K562 (cell line): Measurements from ENCODE around the gene RPAIN. TPM values are rescaled to one million over a fixed set of nuclear protein-coding genes. Genes with fewer than 3 reads are reported as not detected.
"Not testable (repeated sequence)": the region's sequence is repeated elsewhere in the genome, so short reads cannot be mapped to it uniquely, and the experiment has no call there.

ENCODE experiments used
- ATAC-seq: fragments of 200-7000 bp; cut with Tn5 transposase; 3 replicates; pipeline ENCODE4 v1.9.1; 2020; ENCODE audit warnings: moderate library complexity
- BruUV-seq: library from RNA; stranded (reverse); fragments of 400-500 nt; replicated peaks from 2 replicates; lab custom pipeline; 2021; lab: Mats Ljungman, UMichigan
- CTCF ChIA-PET: fragments of 300-600 bp; formaldehyde crosslinking; extraction: SDS; loops from one replicate; lab custom pipeline; 2021; ENCODE audit warnings: low intra/inter-chr PET ratio; lab: Yijun Ruan, JAX
- POLR2A ChIA-PET: fragments of 300-600, 350-650 bp; sonication (Branson Sonifier 250); formaldehyde crosslinking; extraction: SDS; loops from one replicate; lab custom pipeline; 2021; ENCODE audit warnings: antibody characterized with exemption, inconsistent platforms; lab: Yijun Ruan, JAX
- DNase-seq, 4 experiments: peaks; one replicate each; pipeline versions ENCODE4 v3.0.0 to v3.0.0-alpha.2; 2011 to 2018; ENCODE audit warnings: low spot score in 3 of 4, mixed read lengths in 3 of 4; ENCODE audit errors: extremely low read depth in 1 of 4
- FAIRE-seq: peaks from 2 replicates; lab custom pipeline; 2011; peaks lifted over from hg19 to GRCh38; lab: Jason Lieb, UNC
- H2AFZ ChIP-seq: 2 replicates; pipeline ENCODE4 v1.6.0; 2011; ENCODE audit warnings: low read depth, low read length, control low read depth, inconsistent platforms
- H3K27ac ChIP-seq: fragments of 200-600 bp; 3 replicates; pipeline ENCODE4 v1.8.0; 2011; ENCODE audit warnings: low read depth, mild to moderate bottlenecking, control low read depth, inconsistent platforms, low read length, moderate library complexity, mixed read lengths; ENCODE audit errors: extremely low read depth
- H3K27me3 ChIP-seq, 2 experiments: fragments of 300-600 bp in 1 of 2; 2 replicates in 1 of 2; 3 replicates in 1 of 2; pipeline versions ENCODE4 v1.6.0 to v1.8.0; 2011; ENCODE audit warnings: inconsistent platforms in 2 of 2, low read length in 2 of 2, mild to moderate bottlenecking in 1 of 2, mixed read lengths in 1 of 2, moderate library complexity in 1 of 2; ENCODE audit not compliant: control insufficient read depth in 2 of 2, insufficient read depth in 2 of 2
- H3K36me3 ChIP-seq: fragments of 300-600 bp; 3 replicates; pipeline ENCODE4 v1.8.0; 2011; ENCODE audit warnings: mild to moderate bottlenecking, low read length, inconsistent platforms; ENCODE audit not compliant: control insufficient read depth, insufficient read depth
- H3K4me1 ChIP-seq, 2 experiments: fragments of 200-600 bp in 1 of 2; replicated peaks in 1 of 2; 2 replicates in 1 of 2; 3 replicates in 1 of 2; pipeline versions ENCODE4 v1.5.1 to v1.8.0; 2011; ENCODE audit warnings: inconsistent platforms in 2 of 2, low read length in 2 of 2, mild to moderate bottlenecking in 1 of 2, mixed read lengths in 1 of 2, moderate library complexity in 1 of 2; ENCODE audit not compliant: control insufficient read depth in 2 of 2, insufficient read depth in 2 of 2
- H3K4me2 ChIP-seq: 2 replicates; pipeline ENCODE4 v1.6.1; 2011; ENCODE audit warnings: low read length, control low read depth, inconsistent platforms, mixed read lengths; ENCODE audit not compliant: insufficient read depth
- H3K4me3 ChIP-seq: fragments of 200-600 bp; sonication (generic), shearing (Covaris generic); 2 replicates; pipeline ENCODE4 v1.5.1; 2016; ENCODE audit warnings: control low read depth, inconsistent platforms
- H3K79me2 ChIP-seq: fragments of 200-600 bp; 3 replicates; pipeline ENCODE4 v1.8.0; 2011; ENCODE audit warnings: low read length, inconsistent platforms; ENCODE audit not compliant: control insufficient read depth, insufficient read depth
- H3K9ac ChIP-seq, 2 experiments: 2 replicates each; pipeline versions ENCODE4 v1.6.0 to v1.6.1; 2011; ENCODE audit warnings: low read depth in 2 of 2, low read length in 2 of 2, control low read depth in 1 of 2, inconsistent platforms in 1 of 2, mild to moderate bottlenecking in 1 of 2, mixed read lengths in 1 of 2; ENCODE audit not compliant: insufficient read depth in 1 of 2
- H3K9me1 ChIP-seq: one replicate; pipeline ENCODE4 v1.6.0; 2011; ENCODE audit warnings: inconsistent platforms, mild to moderate bottlenecking, low read length, moderate library complexity; ENCODE audit not compliant: control insufficient read depth, insufficient read depth
- H3K9me3 ChIP-seq: replicated peaks from 2 replicates; pipeline ENCODE4 v1.5.1; 2011; ENCODE audit warnings: low read depth, low read length, inconsistent platforms; ENCODE audit not compliant: control insufficient read depth, insufficient read depth
- H4K20me1 ChIP-seq: replicated peaks from 2 replicates; pipeline ENCODE4 v1.6.1; 2011; ENCODE audit warnings: low read length, inconsistent platforms, mixed read lengths; ENCODE audit not compliant: control insufficient read depth, insufficient read depth
- ARID2 ChIP-seq: fragments of 450-650 bp; IDR thresholded peaks from 2 replicates; pipeline ENCODE4 v1.6.1; 2017; ENCODE audit warnings: antibody characterized with exemption, mild to moderate bottlenecking
- ESRRA ChIP-seq: fragments of 450-650 bp; IDR thresholded peaks from 2 replicates; pipeline ENCODE4 v1.6.1; 2014; ENCODE audit warnings: low read depth, mild to moderate bottlenecking, moderate library complexity, borderline replicate concordance
- L3MBTL2 ChIP-seq: fragments of 450-650 bp; IDR thresholded peaks from 2 replicates; pipeline ENCODE4 v1.6.1; 2016; ENCODE audit warnings: mild to moderate bottlenecking, moderate library complexity
- MBD1 ChIP-seq: fragments of 250-450 bp; sonication (Bioruptor Pico); IDR thresholded peaks from 2 replicates; pipeline ENCODE4 v1.8.0; 2022; ENCODE audit warnings: inconsistent platforms
- RERE ChIP-seq: sonication (generic); formaldehyde crosslinking; IDR thresholded peaks from 2 replicates; pipeline ENCODE4 v1.8.0; 2023; ENCODE audit warnings: missing genetic modification reagents, mild to moderate bottlenecking, borderline replicate concordance
- ZKSCAN8 ChIP-seq: fragments of 200-800 bp; sonication (Bioruptor generic); IDR thresholded peaks from 2 replicates; pipeline ENCODE4 v1.6.1; 2016; ENCODE audit warnings: missing genetic modification characterization, missing compliant biosample characterization
- ZNF717 ChIP-seq: fragments of 250-450 bp; sonication (Bioruptor Pico); IDR thresholded peaks from 2 replicates; pipeline ENCODE4 v1.5.0; 2021
- whole genome bisulfite sequencing: fragments of 100-300 bp; shearing (Covaris generic); methylation state at CpG from one replicate; pipeline ENCODE4 v1.1.6; 2016; ENCODE audit warnings: low coverage, mixed read lengths; ENCODE audit not compliant: insufficient coverage; ENCODE audit errors: missing lambda C conversion rate; 5-methylcytosine and 5-hydroxymethylcytosine counted together
- in situ Hi-C: fragments of 300-500 bp; cut with MboI; formaldehyde crosslinking; loops from 4 replicates; pipeline ENCODE4 v1.15.0; 2018; ENCODE audit warnings: inconsistent platforms, mixed read lengths
- intact Hi-C: fragments of 100-400 bp; cut with micrococcal nuclease; formaldehyde crosslinking; loops from 2 replicates; pipeline ENCODE4 v1.14.2; 2022
- polyA plus RNA-seq, 8 experiments: library from polyadenylated mRNA; depleted of rRNA in 4 of 8; stranded (reverse) in 5 of 8; unstranded in 3 of 8; fragments of >200 nt; fragmentation: Nextera tagmentation in 2 of 8; fragmentation: Illumina TruSeq in 1 of 8; extraction: Ambion mirVana in 2 of 8; extraction: Trizol in 1 of 8; gene quantifications; 2 replicates each; pipeline versions ENCODE4 v1.2.1 to v1.2.3, GENCODE V29; 2011 to 2014; ENCODE audit warnings: inconsistent platforms in 1 of 8, missing spikeins in 1 of 8
- total RNA-seq, 7 experiments: library from RNA; depleted of rRNA in 6 of 7; stranded (reverse); fragments of >200 nt in 6 of 7; fragmentation: Illumina TruSeq in 2 of 7; extraction: Trizol in 2 of 7; gene quantifications; 2 replicates each; pipeline versions ENCODE4 v1.2.1 to v1.2.3, GENCODE V29; 2011 to 2021; ENCODE audit warnings: low replicate concordance in 1 of 7

Gene RPAIN
- total and polyA plus RNA-seq, 9 of the 15 experiments (the other 6 are each of a cell fraction or from before 2014, with no cell fraction given) = 27.3 to 63.7 (median 38.5) TPM

- TF ChIP-seq RERE (CRISPR knock-in tag) = no peak
- no peak for TF ChIP-seq L3MBTL2
- no peak for TF ChIP-seq ESRRA
- TF ChIP-seq ZKSCAN8 (CRISPR knock-in tag) = no peak
- TF ChIP-seq MBD1 (CRISPR knock-in tag) = no peak
- TF ChIP-seq ZNF717 (CRISPR knock-in tag) = no peak
- TF ChIP-seq ARID2 = no peak
Observed at GRCh38 chr17:5434984-5435383, 15.0 kb downstream of the RPAIN start (continued).

GRCh38 chr17:5435781-5436315 is 15.9 kb downstream of the RPAIN start:
- 84% methylated on average over 4 of the region's 12 CpGs for WGBS
- POLR2A ChIA-PET = interaction anchor here (0.6 to 1.4 kb wide), 4 partner anchors 10 to 33 kb away, joined by 3 to 4 read pairs (median 3); partner anchors contain the start of genes DHX33, NUP88 and RPAIN
- CTCF ChIA-PET, H4K20me1 ChIP-seq, H3K9ac ChIP-seq, H3K4me2 ChIP-seq, H3K4me1 ChIP-seq, ATAC-seq, H3K9me1 ChIP-seq, in situ Hi-C loops, H3K27ac ChIP-seq, H3K27me3 ChIP-seq, BruUV-seq, H2AFZ ChIP-seq, H3K9me3 ChIP-seq, H3K4me3 ChIP-seq, FAIRE-seq, DNase-seq: not testable (repeated sequence)
- peaks cover 70% of the 10 kb centered on the region for H3K36me3 ChIP-seq
- intact Hi-C loops = loop anchor here (5.0 kb wide), 1 partner anchor 239 kb away; no protein-coding TSS in a partner anchor
- H3K79me2 ChIP-seq = peaks cover 48% of the 10 kb centered on the region
